ACC112 (cell line): Measurements from ENCODE around the gene THRSP.

Experiments used
- H2AFZ ChIP-seq: fragments of 200-600 bp; sonication (generic); one replicate; pipeline ENCODE4 v1.6.0; 2017; ENCODE audit warnings: antibody characterized with exemption, low read length; ENCODE audit not compliant: unreplicated experiment
- H3K27ac ChIP-seq: fragments of 200-600 bp; sonication (generic); 2 replicates; pipeline ENCODE4 v1.5.1; 2014; ENCODE audit warnings: low read depth, mild to moderate bottlenecking, antibody characterized with exemption, low read length, moderate library complexity
- H3K27me3 ChIP-seq: fragments of 200-600 bp; sonication (generic); 2 replicates; pipeline ENCODE4 v1.6.1; 2014; ENCODE audit warnings: mild to moderate bottlenecking, antibody characterized with exemption, low read length, moderate library complexity, mixed read lengths; ENCODE audit not compliant: insufficient read depth
- H3K36me3 ChIP-seq: fragments of 200-600 bp; sonication (generic); 2 replicates; pipeline ENCODE4 v1.6.1; 2016; ENCODE audit warnings: mild to moderate bottlenecking, antibody characterized with exemption, low read length, moderate library complexity, mixed read lengths; ENCODE audit not compliant: insufficient read depth
- H3K4me1 ChIP-seq: fragments of 200-600 bp; sonication (generic); one replicate; pipeline ENCODE4 v1.6.1; 2016; ENCODE audit warnings: low read length, mixed read lengths; ENCODE audit not compliant: insufficient read depth, unreplicated experiment, control insufficient read depth
- H3K4me3 ChIP-seq: fragments of 200-600 bp; sonication (generic); 2 replicates; pipeline ENCODE4 v1.5.1; 2014; ENCODE audit warnings: mild to moderate bottlenecking, low read depth, low read length
- H3K79me2 ChIP-seq: fragments of 200-600 bp; sonication (generic); one replicate; pipeline ENCODE4 v1.6.0; 2016; ENCODE audit warnings: low read length; ENCODE audit not compliant: control insufficient read depth, unreplicated experiment, insufficient read depth

THRSP gene

GRCh38 chr11:78097666-78098385 lies 34.2 kb downstream of the THRSP start:
- H3K79me2 ChIP-seq: no peaks in the 10 kb centered on the region
- no peaks in the 10 kb centered on the region for H3K27me3 ChIP-seq
- H2AFZ ChIP-seq: no peak overlapping the region
- H3K27ac ChIP-seq: no peak overlapping the region
- H3K4me3 ChIP-seq: no peak overlapping the region
- H3K36me3 ChIP-seq: peaks cover 14% of the 10 kb centered on the region
- H3K4me1 ChIP-seq: no peaks in the 10 kb centered on the region

- no peaks in the 10 kb centered on the region for H3K27me3 ChIP-seq
- peaks cover 19% of the 10 kb centered on the region for H3K36me3 ChIP-seq
- H3K27ac ChIP-seq: no peak overlapping the region
These were observed 36.0 kb downstream of the THRSP start for GRCh38 chr11:78099666-78100065.

GRCh38 chr11:78100261-78100660 lies 36.6 kb downstream of the THRSP start:
- Histone ChIP-seq H3K4me3 (no peak overlapping the region), H3K27me3 (no peaks in the 10 kb centered on the region), H3K27ac (no peak overlapping the region), H3K79me2 (no peaks in the 10 kb centered on the region), H2AFZ (no peak overlapping the region), H3K36me3 (peaks cover 19% of the 10 kb centered on the region), H3K4me1 (no peaks in the 10 kb centered on the region)

More at GRCh38 chr11:78099666-78100065, 36.0 kb downstream of the THRSP start:
- no peaks in the 10 kb centered on the region for H3K4me1 ChIP-seq
- H3K4me3 ChIP-seq: no peak overlapping the region
- H2AFZ ChIP-seq: no peak overlapping the region
- H3K79me2 ChIP-seq: no peaks in the 10 kb centered on the region

DNA sequence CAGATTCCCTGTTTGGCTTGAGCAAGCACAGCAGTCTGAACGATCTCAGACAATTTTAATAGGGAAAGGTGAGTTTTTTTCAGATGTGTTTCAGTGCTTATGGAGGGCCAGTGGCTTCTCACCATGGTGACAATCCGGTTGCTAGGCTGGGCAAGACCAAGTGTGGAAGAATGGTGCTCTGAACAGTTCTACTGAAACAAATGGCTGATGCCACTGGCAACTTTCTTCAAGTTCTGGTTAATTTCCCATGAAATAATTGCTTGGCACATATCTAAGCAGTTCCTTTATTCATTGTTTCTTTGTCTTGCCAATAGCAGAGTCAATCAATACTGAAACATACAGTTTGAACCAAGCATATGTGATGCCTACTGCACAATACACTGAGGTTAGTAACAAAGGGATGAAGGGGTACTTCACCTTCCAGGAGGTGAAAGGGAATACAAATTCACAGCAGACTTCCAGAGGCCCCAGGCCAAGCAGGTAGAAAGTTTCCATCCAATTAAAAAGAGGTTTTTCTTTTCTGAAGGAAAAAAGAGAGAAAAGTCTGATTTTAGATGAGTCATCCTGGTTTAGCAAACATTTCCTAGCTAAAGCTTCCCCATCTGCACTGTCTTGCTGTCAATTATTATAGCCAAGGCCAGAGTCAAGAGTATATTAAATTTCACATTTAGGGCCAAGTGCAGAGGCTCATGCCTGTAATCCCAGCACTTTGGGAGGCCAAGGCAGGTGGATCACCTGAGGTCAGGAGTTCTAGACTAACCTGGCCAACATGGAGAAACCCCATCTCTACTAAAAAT lies 37.2 kb downstream of the THRSP start:
- Histone ChIP-seq H2AFZ (no peak overlapping the region), H3K79me2 (no peaks in the 10 kb centered on the region), H3K27me3 (no peaks in the 10 kb centered on the region), H3K36me3 (peaks cover 19% of the 10 kb centered on the region), H3K27ac (no peak overlapping the region), H3K4me1 (no peaks in the 10 kb centered on the region), H3K4me3 (no peak overlapping the region)

GRCh38 chr11:78109081-78110015 lies 45.7 kb downstream of the THRSP start:
- Histone ChIP-seq H3K4me1 (no peaks in the 10 kb centered on the region), H3K27ac (no peak overlapping the region), H3K36me3 (peaks cover 23% of the 10 kb centered on the region; the same call in 1 of the 2 replicates), H3K27me3 (no peaks in the 10 kb centered on the region), H2AFZ (no peak overlapping the region), H3K4me3 (no peak overlapping the region), H3K79me2 (no peaks in the 10 kb centered on the region)

GRCh38 chr11:78110351-78110750 lies 46.7 kb downstream of the THRSP start:
- H3K27me3 ChIP-seq: no peaks in the 10 kb centered on the region
- no peak overlapping the region for H3K27ac ChIP-seq
- H2AFZ ChIP-seq: no peak overlapping the region
- no peaks in the 10 kb centered on the region for H3K79me2 ChIP-seq
- no peaks in the 10 kb centered on the region for H3K4me1 ChIP-seq
- no peak overlapping the region for H3K4me3 ChIP-seq
- peaks cover 23% of the 10 kb centered on the region; the same call in 1 of the 2 replicates for H3K36me3 ChIP-seq

DNA sequence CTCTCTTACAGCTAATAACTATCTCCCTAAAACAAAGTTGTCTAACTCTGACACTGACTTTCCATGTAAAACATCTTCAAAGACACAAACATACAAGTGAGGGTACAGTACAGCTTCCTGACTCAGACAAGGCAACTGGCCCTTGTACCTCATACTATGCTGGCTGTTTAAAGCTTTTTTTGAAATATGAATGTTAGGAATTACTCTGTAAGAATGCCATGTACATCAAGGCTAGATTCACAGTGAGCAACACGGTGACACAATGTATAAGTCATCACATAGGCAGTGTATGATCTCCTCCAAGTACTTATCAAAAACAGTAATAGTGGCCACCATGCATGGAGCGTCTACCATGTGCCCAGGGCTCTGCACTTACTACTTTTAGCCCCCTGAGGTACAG lies 47.2 kb downstream of the THRSP start:
- no peak overlapping the region for H2AFZ ChIP-seq
- peaks cover 23% of the 10 kb centered on the region; the same call in 1 of the 2 replicates for H3K36me3 ChIP-seq
- no peak overlapping the region for H3K27ac ChIP-seq
- H3K4me1 ChIP-seq: no peaks in the 10 kb centered on the region
- no peak overlapping the region for H3K4me3 ChIP-seq
- no peaks in the 10 kb centered on the region for H3K27me3 ChIP-seq
- no peaks in the 10 kb centered on the region for H3K79me2 ChIP-seq

- no peak overlapping the region for H2AFZ ChIP-seq
- no peak overlapping the region for H3K27ac ChIP-seq
- H3K27me3 ChIP-seq: no peaks in the 10 kb centered on the region
- H3K4me3 ChIP-seq: no peak overlapping the region
- no peaks in the 10 kb centered on the region for H3K79me2 ChIP-seq
- H3K4me1 ChIP-seq: no peaks in the 10 kb centered on the region
- peaks cover 23% of the 10 kb centered on the region; the same call in 1 of the 2 replicates for H3K36me3 ChIP-seq
These were observed 47.6 kb downstream of the THRSP start for GRCh38 chr11:78111298-78111697.

GRCh38 chr11:78112582-78113275 lies 49.1 kb downstream of the THRSP start:
- H3K4me3 ChIP-seq: no peak overlapping the region
- no peak overlapping the region for H3K27ac ChIP-seq
- no peaks in the 10 kb centered on the region for H3K27me3 ChIP-seq
- peaks cover 20% of the 10 kb centered on the region; the same call in 1 of the 2 replicates for H3K36me3 ChIP-seq
- no peak overlapping the region for H2AFZ ChIP-seq
- H3K4me1 ChIP-seq: no peaks in the 10 kb centered on the region
- no peaks in the 10 kb centered on the region for H3K79me2 ChIP-seq
